Measurements from ENCODE around the gene OR2T27.
"Not testable (repeated sequence)": the region's sequence is repeated elsewhere in the genome, so short reads cannot be mapped to it uniquely, and the experiment has no call there.

Gene OR2T27

GRCh38 chr1:248670003-248670402 lies 14.7 kb upstream of the OR2T27 start:
- no peaks in the 10 kb centered on the region for H3K36me3 Mint-ChIP-seq (ENCODE audit: insufficient read depth)

GRCh38 chr1:248663453-248664328 lies 8.4 kb upstream of the OR2T27 start:
- H3K27me3 Mint-ChIP-seq = peaks cover 33 to 44% of the 10 kb centered on the region in 2 donors
- H3K4me3 Mint-ChIP-seq; H3K27ac Mint-ChIP-seq; H3K4me1 Mint-ChIP-seq (ENCODE audit: low read depth in 2 of 2); H3K9me3 Mint-ChIP-seq; H3K36me3 Mint-ChIP-seq (ENCODE audit: insufficient read depth); ATAC-seq (replicated peaks); DNase-seq: not testable (repeated sequence)

More at GRCh38 chr1:248670003-248670402, 14.7 kb upstream of the OR2T27 start:
- no peak overlapping the region for H3K27ac Mint-ChIP-seq
- ATAC-seq (replicated peaks) (no peak), DNase-seq (no peak)
- no peaks in the 10 kb centered on the region for H3K27me3 Mint-ChIP-seq
- no peaks in the 10 kb centered on the region for H3K4me1 Mint-ChIP-seq (ENCODE audit: low read depth in 2 of 2)
- no peaks in the 10 kb centered on the region for H3K9me3 Mint-ChIP-seq
- no peak overlapping the region for H3K4me3 Mint-ChIP-seq

DNA sequence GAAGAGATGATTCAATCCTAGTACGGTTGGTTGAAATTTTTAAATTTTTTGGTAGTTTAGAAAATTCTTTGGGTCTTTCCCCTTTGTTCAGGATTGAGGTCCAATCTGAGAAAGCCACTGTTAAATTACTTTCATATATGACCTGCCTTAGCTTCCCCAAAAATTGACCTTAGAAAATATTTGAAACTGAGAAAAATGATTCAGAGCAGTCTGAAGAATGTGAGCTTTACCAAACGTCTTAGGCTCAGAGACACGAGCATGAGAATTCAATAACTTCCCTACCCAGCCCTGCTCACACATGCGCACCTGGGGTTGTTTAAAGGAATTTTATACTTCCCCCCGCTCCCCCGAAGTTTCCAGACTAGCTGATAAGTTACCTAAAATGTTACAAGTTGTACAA lies 1.5 kb upstream of the OR2T27 start:
- H3K27me3 Mint-ChIP-seq = peaks cover 17 to 32% of the 10 kb centered on the region in 2 donors
- H3K9me3 Mint-ChIP-seq; H3K27ac Mint-ChIP-seq; H3K4me1 Mint-ChIP-seq (ENCODE audit: low read depth in 2 of 2); DNase-seq; ATAC-seq (replicated peaks); H3K4me3 Mint-ChIP-seq; H3K36me3 Mint-ChIP-seq (ENCODE audit: insufficient read depth): not testable (repeated sequence)

GRCh38 chr1:248648770-248649536 lies 6.4 kb downstream of the OR2T27 start:
- not testable (repeated sequence) for H3K9me3 Mint-ChIP-seq; H3K27me3 Mint-ChIP-seq; H3K4me1 Mint-ChIP-seq (ENCODE audit: low read depth in 2 of 2); DNase-seq; H3K4me3 Mint-ChIP-seq; ATAC-seq (replicated peaks); H3K27ac Mint-ChIP-seq; H3K36me3 Mint-ChIP-seq (ENCODE audit: insufficient read depth)

DNA sequence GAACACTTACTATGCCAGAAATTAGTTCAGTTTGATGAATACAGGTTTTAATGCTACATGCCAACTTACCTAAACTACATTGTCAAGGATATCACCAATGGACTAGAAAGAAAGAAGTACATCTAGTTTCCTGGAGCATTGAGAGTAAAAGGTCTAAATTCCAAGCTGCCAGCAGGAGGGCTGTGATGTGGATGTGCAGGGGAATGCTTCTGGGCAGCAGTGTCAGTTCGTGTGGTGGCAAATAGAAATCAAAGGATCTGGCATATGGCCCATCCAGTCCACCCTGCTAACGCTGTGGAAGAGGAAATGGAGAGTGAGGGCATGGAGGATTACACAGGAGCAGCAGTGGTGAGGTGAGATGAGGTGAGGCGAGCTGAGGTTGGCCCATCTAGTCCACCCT lies 10.2 kb downstream of the OR2T27 start, which contains the start of gene OR2T35:
Gene OR2T35 (minus strand): TSS at position 101 of the 400 bp plus-strand sequence. CDS start 6,020 bp downstream, outside the sequence.
- not testable (repeated sequence) for H3K4me1 Mint-ChIP-seq (ENCODE audit: low read depth in 2 of 2); H3K27me3 Mint-ChIP-seq; ATAC-seq (replicated peaks); H3K9me3 Mint-ChIP-seq; H3K27ac Mint-ChIP-seq; H3K36me3 Mint-ChIP-seq (ENCODE audit: insufficient read depth); DNase-seq; H3K4me3 Mint-ChIP-seq

- H3K4me1 Mint-ChIP-seq (ENCODE audit: low read depth in 2 of 2); ATAC-seq (replicated peaks); H3K27ac Mint-ChIP-seq; H3K27me3 Mint-ChIP-seq; H3K4me3 Mint-ChIP-seq; DNase-seq; H3K36me3 Mint-ChIP-seq (ENCODE audit: insufficient read depth); H3K9me3 Mint-ChIP-seq: not testable (repeated sequence)
Observed at GRCh38 chr1:248642971-248643651, 12.2 kb downstream of the OR2T27 start.

DNA sequence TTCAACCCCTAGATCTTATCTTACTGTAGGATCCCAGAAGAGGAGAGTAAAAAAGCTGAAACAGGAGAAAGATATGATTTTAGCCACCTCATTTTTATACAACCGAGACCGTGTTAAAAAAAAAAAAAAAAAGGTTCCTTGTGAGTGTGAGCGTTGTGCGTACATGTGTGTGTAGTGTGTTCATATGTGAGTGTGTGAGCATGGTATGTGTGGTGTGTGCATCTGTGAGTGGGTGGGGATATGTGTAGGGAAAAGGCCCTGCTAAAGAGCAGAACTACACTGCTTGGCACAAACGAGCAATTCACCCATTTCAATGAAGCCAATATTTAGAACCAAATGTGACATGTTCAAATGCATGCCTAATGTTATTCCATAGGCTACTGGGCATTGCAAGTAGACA lies 13.7 kb downstream of the OR2T27 start:
- not testable (repeated sequence) for ATAC-seq (replicated peaks); DNase-seq; H3K27ac Mint-ChIP-seq; H3K27me3 Mint-ChIP-seq; H3K4me3 Mint-ChIP-seq; H3K36me3 Mint-ChIP-seq (ENCODE audit: insufficient read depth); H3K4me1 Mint-ChIP-seq (ENCODE audit: low read depth in 2 of 2); H3K9me3 Mint-ChIP-seq

GRCh38 chr1:248640906-248641305 lies 14.4 kb downstream of the OR2T27 start:
- H3K4me1 Mint-ChIP-seq (ENCODE audit: low read depth in 2 of 2); H3K27me3 Mint-ChIP-seq; H3K4me3 Mint-ChIP-seq; H3K9me3 Mint-ChIP-seq; DNase-seq; H3K36me3 Mint-ChIP-seq (ENCODE audit: insufficient read depth); ATAC-seq (replicated peaks); H3K27ac Mint-ChIP-seq: not testable (repeated sequence)

- H3K4me3 Mint-ChIP-seq; DNase-seq; H3K27ac Mint-ChIP-seq; ATAC-seq (replicated peaks); H3K4me1 Mint-ChIP-seq (ENCODE audit: low read depth in 2 of 2); H3K36me3 Mint-ChIP-seq (ENCODE audit: insufficient read depth); H3K27me3 Mint-ChIP-seq; H3K9me3 Mint-ChIP-seq: not testable (repeated sequence)
Observed at GRCh38 chr1:248639652-248640051, 15.7 kb downstream of the OR2T27 start.

DNA sequence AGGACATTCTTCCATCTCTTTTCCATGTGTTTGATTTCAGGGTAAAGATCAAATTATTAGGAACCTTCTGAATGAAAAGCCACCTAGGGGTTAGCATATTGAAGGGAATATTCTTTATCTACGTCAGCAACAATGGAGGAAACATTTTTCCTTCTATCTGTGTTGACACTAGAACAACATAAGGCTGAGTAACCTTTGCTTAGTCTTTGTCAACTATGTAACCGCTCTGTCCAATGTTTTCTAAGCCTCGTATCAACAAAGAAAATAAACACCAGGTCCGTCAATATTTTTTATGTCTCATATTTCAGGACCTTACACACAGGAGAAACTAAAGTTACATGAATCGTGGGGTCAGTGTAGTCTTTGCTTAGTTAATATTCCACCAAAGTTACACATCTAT lies 18.7 kb downstream of the OR2T27 start:
- not testable (repeated sequence) for ATAC-seq (replicated peaks); H3K27ac Mint-ChIP-seq; H3K4me3 Mint-ChIP-seq; H3K4me1 Mint-ChIP-seq (ENCODE audit: low read depth in 2 of 2); H3K36me3 Mint-ChIP-seq (ENCODE audit: insufficient read depth); H3K9me3 Mint-ChIP-seq; H3K27me3 Mint-ChIP-seq; DNase-seq

GRCh38 chr1:248634991-248635390 lies 20.3 kb downstream of the OR2T27 start, which contains the start of gene OR2T11:
TSS of gene OR2T11 (minus strand) at chr1:248635091. CDS start at chr1:248627128, 7,963 bp downstream.
- not testable (repeated sequence) for DNase-seq; H3K9me3 Mint-ChIP-seq; ATAC-seq (replicated peaks); H3K27me3 Mint-ChIP-seq; H3K4me1 Mint-ChIP-seq (ENCODE audit: low read depth in 2 of 2); H3K4me3 Mint-ChIP-seq; H3K27ac Mint-ChIP-seq; H3K36me3 Mint-ChIP-seq (ENCODE audit: insufficient read depth)

- no peak for DNase-seq
- Mint-ChIP-seq H3K27me3 (peaks cover 8 to 9% of the 10 kb centered on the region in 2 donors), H3K9me3 (no peaks in the 10 kb centered on the region), H3K4me3 (no peak overlapping the region), H3K27ac (no peak overlapping the region), H3K36me3 (ENCODE audit: insufficient read depth) (no peaks in the 10 kb centered on the region), H3K4me1 (ENCODE audit: low read depth in 2 of 2) (no peaks in the 10 kb centered on the region)
- no peak for ATAC-seq (replicated peaks)
Observed at GRCh38 chr1:248631354-248632008, 23.8 kb downstream of the OR2T27 start.

DNA sequence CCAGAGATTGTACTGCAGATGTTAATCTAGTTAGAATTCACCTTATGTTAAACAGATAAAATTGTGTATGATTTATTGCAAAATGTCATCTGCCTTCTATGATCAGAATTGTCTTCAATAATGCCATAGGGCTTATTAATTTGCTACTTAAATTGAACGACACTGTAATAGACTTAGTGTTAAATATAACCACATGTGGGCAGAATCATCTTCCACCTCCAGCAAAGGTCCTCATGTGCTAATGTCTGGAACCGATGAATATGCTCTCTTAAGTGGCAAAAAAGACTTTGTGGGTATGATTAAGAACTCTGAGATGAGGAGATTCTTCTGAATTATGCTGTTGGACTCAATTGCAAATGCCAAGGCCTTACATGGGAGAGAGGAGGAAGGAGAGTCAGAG lies 24.8 kb downstream of the OR2T27 start:
- DNase-seq (no peak), ATAC-seq (replicated peaks) (no peak)
- Mint-ChIP-seq H3K27me3 (peaks cover 8 to 9% of the 10 kb centered on the region in 2 donors), H3K9me3 (no peaks in the 10 kb centered on the region), H3K27ac (no peak overlapping the region), H3K4me1 (ENCODE audit: low read depth in 2 of 2) (no peaks in the 10 kb centered on the region), H3K4me3 (no peak overlapping the region), H3K36me3 (ENCODE audit: insufficient read depth) (no peaks in the 10 kb centered on the region)
